ENCODE measurements around the gene CERCAM.
A peak's percentile ranks its signal among the peaks of the same experiment; 100 is the strongest.
"Not testable (repeated sequence)": the region's sequence is repeated elsewhere in the genome, so short reads cannot be mapped to it uniquely, and the experiment has no call there.

The CERCAM gene

GRCh38 chr9:128413728-128414127, 6.9 kb upstream of the CERCAM start:
- ATAC-seq = not testable (repeated sequence)

- TF ChIP-seq OSR1 (CRISPR knock-in tag; IDR thresholded peaks at IDR 0.05) = no peak
- no peak for TF ChIP-seq ISL1 (CRISPR knock-in tag; IDR thresholded peaks at IDR 0.05)
- no peak for TF ChIP-seq SNAI2 (CRISPR knock-in tag; IDR thresholded peaks at IDR 0.05)
- no peak for TF ChIP-seq ZNF70 (CRISPR knock-in tag; IDR thresholded peaks at IDR 0.05)
- no peak for TF ChIP-seq PATZ1 (CRISPR knock-in tag; IDR thresholded peaks at IDR 0.05; ENCODE audit: borderline replicate concordance)
- no peak for TF ChIP-seq CSRNP3 (CRISPR knock-in tag; IDR thresholded peaks at IDR 0.05)
- TF ChIP-seq GLIS3 (CRISPR knock-in tag; IDR thresholded peaks at IDR 0.05) = no peak
- TF ChIP-seq ZFP3 (CRISPR knock-in tag; IDR thresholded peaks at IDR 0.05) = no peak
- ATAC-seq = 0 out of 3 replicates have a peak, but pooled peaks have one; percentile 10
These were observed 6.2 kb upstream of the CERCAM start for GRCh38 chr9:128414461-128414860.

GRCh38 chr9:128415281-128415680, 5.4 kb upstream of the CERCAM start:
- TF ChIP-seq CSDC2 (CRISPR knock-in tag; IDR thresholded peaks at IDR 0.05) = no peak
- no peak for TF ChIP-seq RARB (CRISPR knock-in tag; IDR thresholded peaks at IDR 0.05)
- TF ChIP-seq POU6F1 (CRISPR knock-in tag; IDR thresholded peaks at IDR 0.05; ENCODE audit: borderline replicate concordance, low read depth) = no peak
- no peak for TF ChIP-seq TCF4 (CRISPR knock-in tag; IDR thresholded peaks at IDR 0.05; ENCODE audit: borderline replicate concordance)
- no peak for TF ChIP-seq ISL1 (CRISPR knock-in tag; IDR thresholded peaks at IDR 0.05)
- TF ChIP-seq PPARA (CRISPR knock-in tag; IDR thresholded peaks at IDR 0.05; ENCODE audit: borderline replicate concordance) = no peak
- no peak for ATAC-seq

GRCh38 chr9:128416014-128416413, 4.6 kb upstream of the CERCAM start:
- ATAC-seq = no peak
- no peak for TF ChIP-seq TOX (CRISPR knock-in tag; IDR thresholded peaks at IDR 0.05; ENCODE audit: borderline replicate concordance)

GRCh38 chr9:128416432-128417019, 4.1 kb upstream of the CERCAM start:
- no peak for ATAC-seq
- no peak for TF ChIP-seq SNAI2 (CRISPR knock-in tag; IDR thresholded peaks at IDR 0.05)
- no peak for TF ChIP-seq PPARA (CRISPR knock-in tag; IDR thresholded peaks at IDR 0.05; ENCODE audit: borderline replicate concordance)
- TF ChIP-seq OSR1 (CRISPR knock-in tag; IDR thresholded peaks at IDR 0.05) = no peak
- no peak for TF ChIP-seq ZFP3 (CRISPR knock-in tag; IDR thresholded peaks at IDR 0.05)
- TF ChIP-seq TOX (CRISPR knock-in tag; IDR thresholded peaks at IDR 0.05; ENCODE audit: borderline replicate concordance) = no peak
- TF ChIP-seq TCF4 (CRISPR knock-in tag; IDR thresholded peaks at IDR 0.05; ENCODE audit: borderline replicate concordance) = no peak
- no peak for TF ChIP-seq BACH2 (CRISPR knock-in tag; IDR thresholded peaks at IDR 0.05; ENCODE audit: borderline replicate concordance)
- no peak for TF ChIP-seq CSRNP3 (CRISPR knock-in tag; IDR thresholded peaks at IDR 0.05)
- no peak for TF ChIP-seq ZC3H10 (CRISPR knock-in tag; IDR thresholded peaks at IDR 0.05)
- TF ChIP-seq POU6F1 (CRISPR knock-in tag; IDR thresholded peaks at IDR 0.05; ENCODE audit: borderline replicate concordance, low read depth) = no peak
- TF ChIP-seq GLIS3 (CRISPR knock-in tag; IDR thresholded peaks at IDR 0.05) = no peak
